HEK293 (cell line): ENCODE results near the gene PRMT6.

Experiments
- CTCF ChIA-PET: fragments of 350-600 bp; formaldehyde crosslinking; extraction: SDS; loops from one replicate; lab custom pipeline; 2021; ENCODE audit warnings: antibody characterized with exemption; lab: Yijun Ruan, JAX
- POLR2A ChIA-PET: fragments of 300-600 bp; formaldehyde crosslinking; extraction: SDS; loops from one replicate; lab custom pipeline; 2020; ENCODE audit warnings: antibody characterized with exemption, inconsistent platforms; lab: Yijun Ruan, JAX
- H3K27ac ChIP-seq: fragments of 200-500 bp; sonication (Bioruptor generic); 2 replicates; pipeline ENCODE4 v1.5.1; 2014; ENCODE audit warnings: low read depth, low read length, control low read depth, inconsistent platforms; ENCODE audit errors: extremely low read depth
- H3K36me3 ChIP-seq, 2 experiments: fragments of 200-500 bp in 1 of 2; sonication (Bioruptor generic) in 1 of 2; 1 replicate in 1 of 2; 2 replicates in 1 of 2; pipeline ENCODE4 v1.5.1; 2014 to 2017; ENCODE audit warnings: inconsistent platforms in 2 of 2, low read length in 2 of 2; ENCODE audit not compliant: control insufficient read depth in 2 of 2, insufficient read depth in 1 of 2
- H3K4me1 ChIP-seq: fragments of 200-500 bp; sonication (Bioruptor generic); 2 replicates; pipeline ENCODE4 v1.5.1; 2014; ENCODE audit warnings: mild to moderate bottlenecking, low read length, inconsistent platforms; ENCODE audit not compliant: control insufficient read depth, insufficient read depth
- H3K4me3 ChIP-seq: 2 replicates; pipeline ENCODE4 v1.5.1; 2011; ENCODE audit warnings: low read depth, mild to moderate bottlenecking, control low read depth, low read length, moderate library complexity
- H3K9me3 ChIP-seq: fragments of 200-500 bp; sonication (Bioruptor generic); 2 replicates; pipeline ENCODE4 v1.5.1; 2014; ENCODE audit warnings: low read depth, low read length, inconsistent platforms; ENCODE audit not compliant: control insufficient read depth, insufficient read depth
- ATF2 ChIP-seq: fragments of 450-650 bp; formaldehyde crosslinking; IDR thresholded peaks from 2 replicates; pipeline ENCODE4 v1.5.1; 2016; ENCODE audit warnings: missing biosample characterization, missing genetic modification characterization, low read depth
- PRDM4 ChIP-seq: fragments of 450-650 bp; formaldehyde crosslinking; IDR thresholded peaks from 2 replicates; pipeline ENCODE4 v1.5.1; 2017; ENCODE audit warnings: missing biosample characterization, missing genetic modification characterization
- REST ChIP-seq: fragments of 450-650 bp; formaldehyde crosslinking; IDR thresholded peaks from 2 replicates; pipeline ENCODE4 v1.5.1; 2016; ENCODE audit warnings: missing biosample characterization, missing genetic modification characterization
- SCRT2 ChIP-seq: fragments of 450-650 bp; formaldehyde crosslinking; IDR thresholded peaks from 2 replicates; pipeline ENCODE4 v1.5.1; 2016; ENCODE audit warnings: missing biosample characterization, missing genetic modification characterization
- SP7 ChIP-seq: fragments of 450-650 bp; formaldehyde crosslinking; IDR thresholded peaks from 2 replicates; pipeline ENCODE4 v1.5.1; 2016; ENCODE audit warnings: missing biosample characterization, missing genetic modification characterization
- YY1 ChIP-seq: fragments of 450-650 bp; formaldehyde crosslinking; IDR thresholded peaks from 2 replicates; pipeline ENCODE4 v1.5.1; 2018; ENCODE audit warnings: missing biosample characterization, missing genetic modification characterization
- ZNF280C ChIP-seq: fragments of 450-650 bp; formaldehyde crosslinking; IDR thresholded peaks from 2 replicates; pipeline ENCODE4 v1.5.1; 2016; ENCODE audit warnings: missing biosample characterization, missing genetic modification characterization
- ZNF416 ChIP-seq: fragments of 450-650 bp; formaldehyde crosslinking; IDR thresholded peaks from 2 replicates; pipeline ENCODE4 v1.5.1; 2016; ENCODE audit warnings: missing biosample characterization, missing genetic modification characterization
- ZNF473 ChIP-seq: fragments of 450-650 bp; formaldehyde crosslinking; IDR thresholded peaks from 2 replicates; pipeline ENCODE4 v1.5.1; 2017; ENCODE audit warnings: missing biosample characterization, missing genetic modification characterization
- ZNF488 ChIP-seq: fragments of 450-650 bp; formaldehyde crosslinking; IDR thresholded peaks from 2 replicates; pipeline ENCODE4 v1.5.1; 2016; ENCODE audit warnings: missing biosample characterization, missing genetic modification characterization
- ZNF521 ChIP-seq: fragments of 450-650 bp; formaldehyde crosslinking; IDR thresholded peaks from 2 replicates; pipeline ENCODE4 v1.5.1; 2017; ENCODE audit warnings: missing biosample characterization, mild to moderate bottlenecking, missing genetic modification characterization
- ZNF670 ChIP-seq: fragments of 450-650 bp; formaldehyde crosslinking; IDR thresholded peaks from 2 replicates; pipeline ENCODE4 v1.5.1; 2016; ENCODE audit warnings: missing biosample characterization, missing genetic modification characterization, low read depth

The PRMT6 gene

GRCh38 chr1:107096690-107097089 lies 40.2 kb downstream of the PRMT6 start (continued):
- TF ChIP-seq YY1 (tag by site-specific recombination) (no peak), ZNF416 (tag by site-specific recombination) (no peak), SCRT2 (no peak), ZNF670 (no peak)

GRCh38 chr1:107098961-107099360 lies 42.5 kb downstream of the PRMT6 start:
- H3K36me3 ChIP-seq: no peaks in the 10 kb centered on the region
- POLR2A ChIA-PET: no interaction called here

More at GRCh38 chr1:107098961-107099360, 42.5 kb downstream of the PRMT6 start:
- no peak overlapping the region for H3K27ac ChIP-seq
- CTCF ChIA-PET: interaction anchor here (0.6 kb wide), 1 partner anchor 36 kb away, joined by 3 read pairs; no protein-coding TSS in a partner anchor
- H3K4me3 ChIP-seq: no peak overlapping the region
- no peaks in the 10 kb centered on the region for H3K9me3 ChIP-seq
- TF ChIP-seq ZNF280C (no peak), REST (tag by site-specific recombination) (no peak), SP7 (no peak), ZNF521 (no peak), ZNF488 (tag by site-specific recombination) (no peak), PRDM4 (tag by site-specific recombination) (no peak), ATF2 (no peak), ZNF473 (no peak)
- H3K4me1 ChIP-seq: no peaks in the 10 kb centered on the region
